Measurements from ENCODE around the gene ZMYND8. TPM values are rescaled to one million over a fixed set of nuclear protein-coding genes. Genes with fewer than 3 reads are reported as not detected.

The ZMYND8 gene
- total RNA-seq, 2 donors from 2014 or later = 22.0 to 35.3 TPM

DNA sequence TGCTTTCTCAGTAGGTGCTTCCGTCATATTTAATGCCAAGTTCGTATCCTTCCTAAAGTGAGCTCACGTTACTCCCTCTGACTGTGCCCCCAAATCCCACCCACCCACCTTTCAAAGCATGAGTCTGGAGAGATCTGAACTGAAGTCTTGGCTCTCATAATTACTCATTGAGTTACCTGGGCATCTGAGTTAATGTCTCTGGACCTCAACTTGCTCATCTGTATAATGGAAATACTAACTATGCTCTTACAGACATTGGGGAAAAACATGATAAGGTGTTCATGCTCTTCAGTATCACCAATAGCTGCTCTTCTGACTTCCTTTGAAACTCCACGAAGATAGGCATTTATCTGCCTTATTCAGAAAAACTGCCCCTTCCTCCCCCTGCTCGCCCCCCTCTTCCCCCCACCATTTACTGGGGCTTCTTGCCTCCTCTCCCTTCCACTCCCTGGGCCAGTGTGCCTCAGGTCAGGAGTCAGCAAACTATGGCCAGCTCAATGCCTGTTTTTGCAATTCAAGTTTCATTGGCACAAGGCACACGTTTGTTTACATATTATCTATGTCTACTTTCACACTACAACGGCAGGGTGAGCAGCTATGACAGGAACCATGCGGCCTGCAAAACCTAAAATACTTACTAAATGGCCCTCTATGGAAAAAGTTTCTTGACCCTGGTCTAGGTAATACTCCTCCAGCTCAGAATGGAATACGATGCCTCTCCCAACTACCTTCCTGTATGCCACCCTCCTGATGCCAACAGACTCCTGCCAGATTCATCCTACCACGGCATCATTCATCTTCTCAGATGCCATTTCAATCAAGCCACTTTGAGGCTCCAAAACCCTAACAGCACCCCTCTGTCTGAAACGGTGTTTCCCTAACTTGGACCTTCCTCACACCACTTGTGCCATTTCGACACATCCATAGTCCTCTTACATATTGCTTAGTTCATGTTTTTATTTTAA, 138.7 kb downstream of the ZMYND8 start:
- H3K4me3 ChIP-seq = no peak overlapping the region
- no peaks in the 10 kb centered on the region for H3K27me3 ChIP-seq
- no peak overlapping the region for H3K27ac ChIP-seq
- peaks cover 0 to 25% of the 10 kb centered on the region in 2 donors for H3K4me1 ChIP-seq
- TF ChIP-seq, protein P1, sequence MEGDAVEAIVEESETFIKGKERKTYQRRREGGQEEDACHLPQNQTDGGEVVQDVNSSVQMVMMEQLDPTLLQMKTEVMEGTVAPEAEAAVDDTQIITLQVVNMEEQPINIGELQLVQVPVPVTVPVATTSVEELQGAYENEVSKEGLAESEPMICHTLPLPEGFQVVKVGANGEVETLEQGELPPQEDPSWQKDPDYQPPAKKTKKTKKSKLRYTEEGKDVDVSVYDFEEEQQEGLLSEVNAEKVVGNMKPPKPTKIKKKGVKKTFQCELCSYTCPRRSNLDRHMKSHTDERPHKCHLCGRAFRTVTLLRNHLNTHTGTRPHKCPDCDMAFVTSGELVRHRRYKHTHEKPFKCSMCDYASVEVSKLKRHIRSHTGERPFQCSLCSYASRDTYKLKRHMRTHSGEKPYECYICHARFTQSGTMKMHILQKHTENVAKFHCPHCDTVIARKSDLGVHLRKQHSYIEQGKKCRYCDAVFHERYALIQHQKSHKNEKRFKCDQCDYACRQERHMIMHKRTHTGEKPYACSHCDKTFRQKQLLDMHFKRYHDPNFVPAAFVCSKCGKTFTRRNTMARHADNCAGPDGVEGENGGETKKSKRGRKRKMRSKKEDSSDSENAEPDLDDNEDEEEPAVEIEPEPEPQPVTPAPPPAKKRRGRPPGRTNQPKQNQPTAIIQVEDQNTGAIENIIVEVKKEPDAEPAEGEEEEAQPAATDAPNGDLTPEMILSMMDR (IDR thresholded peaks at IDR 0.05) = no peak
- H3K9me3 ChIP-seq = no peaks in the 10 kb centered on the region
- DNase-seq (ENCODE audit: low spot score) = no peak
- H3K36me3 ChIP-seq = peaks cover 41% of the 10 kb centered on the region

- no peak overlapping the region for H3K27ac ChIP-seq
Measured at GRCh38 chr20:47216819-47217410, 139.6 kb downstream of the ZMYND8 start.

GRCh38 chr20:47215653-47216397, 140.7 kb downstream of the ZMYND8 start:
- no peaks in the 10 kb centered on the region for H3K27me3 ChIP-seq
- no peaks in the 10 kb centered on the region for H3K9me3 ChIP-seq
- H3K36me3 ChIP-seq = peaks cover 41% of the 10 kb centered on the region
- no peak overlapping the region for H3K27ac ChIP-seq
- TF ChIP-seq, protein P1 (IDR thresholded peaks at IDR 0.05) = no peak
- H3K4me1 ChIP-seq = peaks cover 0 to 31% of the 10 kb centered on the region in 2 donors
- DNase-seq (ENCODE audit: low spot score) = no peak
- H3K4me3 ChIP-seq = no peak overlapping the region

More at GRCh38 chr20:47216819-47217410, 139.6 kb downstream of the ZMYND8 start:
- TF ChIP-seq, protein P1 (IDR thresholded peaks at IDR 0.05) = no peak
- peaks cover 0 to 31% of the 10 kb centered on the region in 2 donors for H3K4me1 ChIP-seq
- H3K4me3 ChIP-seq = no peak overlapping the region
- DNase-seq (ENCODE audit: low spot score) = no peak
- H3K36me3 ChIP-seq = peaks cover 41% of the 10 kb centered on the region
- H3K27me3 ChIP-seq = no peaks in the 10 kb centered on the region
- no peaks in the 10 kb centered on the region for H3K9me3 ChIP-seq

DNA sequence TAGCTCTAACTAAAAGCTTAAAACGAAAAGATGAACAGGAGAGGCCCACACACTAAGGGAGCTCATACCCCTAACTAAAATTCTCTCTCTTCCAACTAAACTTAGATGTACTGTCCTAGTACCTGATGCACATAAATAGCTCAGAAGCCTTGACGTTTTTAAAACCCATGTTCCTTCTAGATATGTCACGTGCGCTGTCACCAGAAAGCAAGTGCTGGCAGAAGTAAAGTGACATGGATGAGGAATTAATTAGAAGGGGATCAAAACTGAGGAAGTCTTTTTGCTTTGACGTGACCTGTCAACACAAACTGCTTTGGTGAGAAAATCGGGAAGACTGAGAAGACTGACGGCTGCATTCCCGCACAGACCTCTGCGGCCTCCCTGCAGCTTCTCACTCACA, 142.5 kb downstream of the ZMYND8 start:
- Histone ChIP-seq H3K9me3 (no peaks in the 10 kb centered on the region), H3K27me3 (no peaks in the 10 kb centered on the region), H3K4me1 (peaks cover 0 to 31% of the 10 kb centered on the region in 2 donors), H3K27ac (peak overlapping the region; percentile 64 to 79), H3K36me3 (peaks cover 51% of the 10 kb centered on the region), H3K4me3 (no peak overlapping the region)
- DNase-seq (ENCODE audit: low spot score) = no peak
- TF ChIP-seq, protein P1 (IDR thresholded peaks at IDR 0.05) = no peak

DNA sequence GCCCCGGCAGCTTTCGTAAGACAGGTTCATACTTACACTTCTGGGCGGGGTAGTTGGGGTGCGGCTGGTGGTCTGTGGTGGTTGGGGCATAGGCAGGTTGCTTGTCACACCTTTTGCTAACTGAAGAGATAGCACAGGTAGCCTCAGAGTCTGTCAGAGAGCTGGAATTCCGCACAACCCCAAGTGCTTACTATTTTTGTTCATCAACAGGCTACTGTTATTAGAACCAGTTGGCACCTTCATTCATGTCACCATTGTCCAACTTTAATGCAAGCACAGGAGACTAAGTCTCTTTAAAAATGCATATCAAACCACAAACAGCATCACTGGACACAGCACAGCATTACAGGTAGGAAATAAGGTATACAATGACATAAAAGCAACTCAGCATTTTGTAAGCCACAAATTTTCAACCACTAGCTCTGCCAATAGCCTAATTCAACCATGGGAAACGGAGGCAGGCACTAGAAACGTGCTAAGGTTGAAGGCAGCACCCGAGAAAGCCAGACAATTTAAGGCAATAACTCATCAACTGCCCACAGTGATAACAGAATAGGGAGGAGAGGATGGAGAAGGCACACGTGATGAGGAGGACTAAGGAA, 143.8 kb downstream of the ZMYND8 start:
- H3K27ac ChIP-seq = peak overlapping the region; percentile 64 to 79

More for the DNA sequence above, 143.8 kb downstream of the ZMYND8 start:
- Histone ChIP-seq H3K27me3 (no peaks in the 10 kb centered on the region), H3K36me3 (peaks cover 60% of the 10 kb centered on the region), H3K4me1 (peaks cover 0 to 31% of the 10 kb centered on the region in 2 donors), H3K4me3 (no peak overlapping the region), H3K9me3 (no peaks in the 10 kb centered on the region)
- no peak for DNase-seq (ENCODE audit: low spot score)
- TF ChIP-seq, protein P1 (IDR thresholded peaks at IDR 0.05) = no peak

Data from right atrium auricular region (tissue), 2 donors.